Activated CD4-positive, alpha-beta T cell treated with anti-CD3 and anti-CD28 coated beads, Interleukin-10, Interleukin-2, amounts not matched to agents 100 ng/mL and 50 ng/mL, durations not matched to agents 16 hours and 8 hours (primary cell): ENCODE data around the gene ARHGEF28.

ENCODE experiments used
- DNase-seq: peaks from one replicate; pipeline ENCODE4 v3.0.0-alpha.2; 2020

Gene ARHGEF28

DNA sequence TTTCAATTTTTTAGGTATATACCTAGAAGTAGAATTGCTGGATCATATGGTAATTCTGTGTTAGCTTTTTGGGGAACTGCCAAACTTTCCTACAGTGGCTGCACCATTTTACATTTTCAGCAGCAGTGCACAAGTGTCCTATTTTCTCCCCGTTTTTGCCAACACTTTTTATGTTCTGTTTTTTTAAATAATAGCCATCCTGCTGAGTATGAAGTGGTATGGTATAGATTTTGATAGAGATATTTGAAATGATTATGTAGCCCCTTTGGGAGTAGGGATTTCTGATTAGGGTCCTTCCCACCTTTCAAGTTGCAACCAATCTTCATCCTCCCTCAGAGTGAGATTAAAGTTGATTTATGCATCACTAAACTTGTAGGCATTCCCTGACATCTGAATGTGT, 76.5 kb downstream of the ARHGEF28 start:
- DNase-seq = no peak

DNA sequence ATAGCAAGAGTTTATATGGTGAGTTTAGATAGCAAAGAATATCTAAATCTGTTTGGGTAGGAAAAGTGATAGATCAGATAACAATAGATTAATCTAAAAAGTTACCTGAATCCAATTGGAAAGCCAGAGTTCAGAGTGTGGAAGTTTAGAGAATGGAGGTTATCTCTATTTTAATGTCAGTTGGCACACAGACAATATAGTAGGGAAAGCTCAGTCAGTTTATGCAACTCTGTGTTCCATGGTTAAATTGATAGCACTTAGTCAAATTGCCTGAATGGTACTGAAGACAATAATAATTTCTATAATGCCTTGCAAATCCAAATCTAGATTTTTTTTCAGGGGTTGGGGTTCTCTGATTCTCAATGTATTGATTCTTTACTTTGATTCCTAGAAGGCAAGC, 77.0 kb downstream of the ARHGEF28 start:
- no peak for DNase-seq

DNA sequence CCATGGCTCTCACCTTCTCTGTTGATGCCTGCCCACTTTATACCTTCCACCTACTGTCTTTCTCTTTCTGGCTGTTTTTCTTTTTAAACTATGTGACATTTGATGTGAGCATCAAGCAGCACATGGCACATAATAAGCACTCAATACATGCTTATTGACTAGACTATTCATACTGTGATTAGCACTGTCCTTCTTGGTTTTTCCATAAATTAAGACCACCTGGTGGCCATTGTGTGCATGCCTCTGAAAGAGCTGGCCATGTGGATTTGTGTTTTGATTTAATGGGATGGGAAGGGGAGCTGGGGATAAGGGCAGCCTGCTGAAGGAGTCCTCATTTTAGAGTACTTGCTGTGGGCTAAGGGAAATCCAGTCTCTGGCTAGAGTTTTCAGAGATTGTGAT, 79.4 kb downstream of the ARHGEF28 start:
- DNase-seq = no peak

DNA sequence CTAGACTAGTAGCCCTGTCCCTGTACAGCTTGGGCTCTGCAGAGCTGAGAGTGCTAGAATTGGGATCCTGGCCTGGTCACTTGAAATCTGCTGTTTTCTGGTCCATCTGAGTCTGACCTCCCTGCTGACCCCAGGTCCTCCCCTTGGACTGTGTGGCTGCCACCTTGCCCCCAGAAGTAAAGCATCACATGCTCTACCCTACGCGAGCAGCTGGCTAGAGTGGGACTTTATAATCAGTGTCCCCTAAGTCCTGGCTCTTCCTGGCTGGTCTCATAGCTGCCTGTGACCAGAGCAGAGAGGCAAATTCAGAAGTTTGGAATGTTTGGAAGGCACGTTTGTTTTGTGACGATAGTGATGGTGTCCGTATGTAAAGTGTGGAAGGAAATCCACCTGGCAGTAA, 81.0 kb downstream of the ARHGEF28 start:
- DNase-seq = no peak

DNA sequence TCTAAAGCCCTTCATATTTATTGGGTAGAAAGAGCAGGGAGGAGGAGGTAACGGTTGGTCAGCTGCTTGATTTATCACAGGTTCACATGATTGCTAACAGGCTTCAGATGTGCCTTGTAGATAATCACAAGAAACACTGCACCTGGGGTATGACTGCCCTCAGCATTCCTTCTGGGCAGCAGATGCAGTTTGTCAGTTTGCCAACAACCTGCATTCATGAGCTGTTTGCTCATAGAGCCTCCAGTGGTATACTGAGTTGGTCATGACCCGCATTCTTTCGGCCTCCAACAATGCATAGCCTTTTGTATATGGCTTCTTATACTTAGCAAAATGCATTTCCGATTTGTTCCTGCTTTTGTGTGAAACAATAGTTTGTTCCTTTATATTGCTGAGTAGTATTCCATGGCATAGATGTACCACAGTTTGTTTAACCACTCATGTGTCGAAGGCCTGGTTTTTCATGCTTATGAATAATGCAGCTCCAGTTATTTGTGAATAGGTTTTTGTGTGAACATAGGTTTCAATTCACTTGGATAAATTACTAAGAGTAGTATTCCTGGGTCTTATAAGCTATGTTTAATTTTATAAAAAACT, 83.6 kb downstream of the ARHGEF28 start:
- no peak for DNase-seq

DNA sequence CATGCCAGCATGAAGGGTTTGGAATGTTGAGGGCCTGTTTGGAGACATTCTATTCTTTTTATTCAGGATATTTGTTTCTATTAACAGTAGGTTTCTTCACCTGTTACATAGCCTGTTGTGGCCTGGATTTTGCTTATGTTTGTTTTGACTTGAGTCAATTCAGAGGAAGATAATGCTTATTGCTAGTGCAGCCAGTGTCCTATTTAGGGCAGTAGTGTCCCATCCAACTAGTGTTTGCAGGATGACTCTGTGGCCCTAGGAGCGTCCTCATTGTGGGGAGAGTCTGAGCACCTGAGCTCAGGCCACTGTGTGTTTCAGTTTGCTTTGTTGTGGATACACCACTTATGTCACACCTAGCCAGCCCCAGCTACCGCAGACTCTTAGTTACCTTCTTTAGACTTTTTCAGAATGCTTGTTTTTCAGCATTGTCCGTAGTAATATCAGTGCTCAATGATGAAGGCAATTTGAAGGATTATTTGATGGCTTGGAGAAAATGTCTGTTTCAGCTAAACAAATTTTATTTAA, 90.3 kb downstream of the ARHGEF28 start:
- DNase-seq = no peak

DNA sequence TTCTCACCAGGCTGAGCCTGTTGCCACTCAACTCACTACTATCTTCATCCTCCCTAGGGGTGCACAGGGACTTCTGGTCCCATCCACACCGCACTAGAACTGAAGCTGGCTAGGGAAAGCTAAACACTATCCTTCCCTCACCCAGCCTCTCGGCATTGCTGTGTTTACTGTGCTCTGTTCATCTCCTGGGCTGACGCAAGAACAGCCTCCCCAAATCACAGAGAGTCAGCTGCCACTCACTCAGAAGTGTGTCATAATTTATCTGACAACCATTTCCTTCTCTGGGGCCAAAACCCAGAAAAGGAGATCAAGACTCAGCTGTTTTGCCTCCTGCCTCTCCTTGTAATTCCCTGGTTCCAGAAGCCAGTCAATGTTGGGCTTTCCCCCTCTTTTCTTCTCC, 92.8 kb downstream of the ARHGEF28 start:
- DNase-seq = no peak

DNA sequence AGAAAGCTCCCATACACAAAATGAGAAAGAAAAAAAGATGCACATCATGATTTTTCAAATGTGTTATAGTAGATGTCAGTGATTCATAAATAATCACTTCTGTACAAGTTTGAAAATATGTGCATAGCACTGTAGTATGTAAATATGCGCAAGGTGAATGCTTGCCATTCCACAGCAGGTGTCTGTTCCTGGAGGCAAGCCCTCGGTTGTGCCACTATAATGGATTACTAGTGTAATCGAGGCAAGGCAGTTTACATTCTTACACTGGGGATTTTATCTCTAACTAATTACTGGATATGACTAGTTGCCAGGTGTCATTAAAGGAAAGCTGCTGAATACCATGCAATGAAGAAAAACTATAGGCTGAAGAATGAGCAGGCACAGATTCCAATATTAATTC, 93.6 kb downstream of the ARHGEF28 start:
- DNase-seq = no peak

DNA sequence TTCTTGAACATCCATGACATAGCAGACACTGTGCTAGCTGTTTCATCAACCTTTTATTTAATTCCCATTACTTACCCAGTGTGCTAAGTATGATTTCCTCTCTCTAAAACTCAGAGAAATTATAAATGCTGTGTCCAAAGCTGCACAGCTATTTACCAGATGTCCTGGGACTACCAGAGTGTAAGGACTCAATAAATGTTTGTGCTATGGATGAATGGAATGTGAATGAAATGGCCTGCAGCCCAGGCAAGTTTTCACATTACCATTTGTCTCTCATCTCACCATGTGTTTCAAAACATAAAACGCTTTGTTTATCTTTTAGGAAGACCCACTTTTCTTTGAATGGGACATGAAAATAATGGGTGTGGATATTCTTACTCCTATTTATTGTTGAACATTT, 96.2 kb downstream of the ARHGEF28 start:
- no peak for DNase-seq

DNA sequence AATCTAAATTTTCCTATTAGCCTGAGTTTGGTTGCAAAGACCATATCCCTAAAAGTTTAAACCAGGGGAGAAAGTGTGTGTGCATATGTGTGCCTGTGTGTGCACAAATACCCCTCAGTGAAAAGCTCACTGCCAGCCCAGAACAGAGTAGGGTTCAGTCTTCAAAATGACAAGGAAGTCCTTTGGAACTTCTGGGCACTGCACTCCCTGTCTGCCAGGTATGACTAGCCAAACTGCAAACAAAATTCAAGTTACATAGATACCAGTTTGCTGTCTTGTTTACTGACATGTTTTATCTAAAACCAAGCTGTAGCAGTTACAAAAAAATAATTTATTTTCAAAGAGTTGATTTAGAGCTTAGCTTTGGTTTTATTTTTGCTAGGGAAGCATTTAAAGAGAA, 100.1 kb downstream of the ARHGEF28 start:
- DNase-seq = no peak

DNA sequence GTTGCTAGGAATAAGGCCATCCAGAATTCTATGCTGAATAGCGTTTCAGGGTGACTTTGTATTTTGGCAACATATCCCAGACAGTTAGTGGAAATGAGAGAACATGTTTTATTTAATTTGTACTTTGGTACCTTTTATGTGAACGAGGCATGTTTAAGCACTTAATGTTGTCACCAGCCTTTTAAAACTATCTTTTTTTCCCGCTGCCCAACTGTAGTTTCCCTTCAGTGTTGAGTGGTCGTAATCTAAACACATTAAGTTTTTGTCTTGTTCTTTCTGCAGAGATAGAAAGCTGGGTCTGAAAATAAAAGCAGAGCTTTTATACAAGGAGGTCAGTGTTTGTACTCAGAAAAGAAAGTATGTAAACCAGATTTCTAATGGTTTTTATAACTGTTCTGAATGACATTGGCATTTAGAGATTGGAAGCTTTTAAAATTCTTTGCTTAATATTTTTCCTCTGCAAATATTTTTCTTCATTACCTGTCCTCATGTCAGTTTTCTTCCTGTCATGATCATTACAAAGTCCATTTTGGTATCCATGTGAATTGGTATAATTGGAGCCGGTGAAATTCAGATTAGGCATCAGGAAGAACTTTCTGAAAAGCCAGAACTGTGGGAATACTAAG, 100.7 kb downstream of the ARHGEF28 start:
- no peak for DNase-seq

DNA sequence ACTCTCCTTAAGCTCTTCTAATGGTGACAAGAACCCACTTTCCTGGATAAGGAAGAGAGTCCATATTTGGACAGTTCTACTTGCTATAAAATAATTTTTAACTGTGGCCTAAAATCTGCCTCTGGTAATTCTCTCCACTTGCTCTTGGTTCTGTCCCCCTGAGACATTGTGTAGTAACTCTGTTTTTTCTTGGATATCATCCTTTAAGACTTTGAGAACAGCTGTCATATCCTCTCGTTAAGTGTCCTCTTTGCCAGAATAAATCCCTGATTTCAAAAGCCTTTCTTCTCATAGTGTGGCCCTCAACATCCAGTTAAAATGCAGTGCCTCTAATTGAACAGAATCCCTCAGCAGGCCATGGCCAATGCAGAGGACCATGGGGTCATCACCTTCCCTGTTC, 101.5 kb downstream of the ARHGEF28 start:
- no peak for DNase-seq

DNA sequence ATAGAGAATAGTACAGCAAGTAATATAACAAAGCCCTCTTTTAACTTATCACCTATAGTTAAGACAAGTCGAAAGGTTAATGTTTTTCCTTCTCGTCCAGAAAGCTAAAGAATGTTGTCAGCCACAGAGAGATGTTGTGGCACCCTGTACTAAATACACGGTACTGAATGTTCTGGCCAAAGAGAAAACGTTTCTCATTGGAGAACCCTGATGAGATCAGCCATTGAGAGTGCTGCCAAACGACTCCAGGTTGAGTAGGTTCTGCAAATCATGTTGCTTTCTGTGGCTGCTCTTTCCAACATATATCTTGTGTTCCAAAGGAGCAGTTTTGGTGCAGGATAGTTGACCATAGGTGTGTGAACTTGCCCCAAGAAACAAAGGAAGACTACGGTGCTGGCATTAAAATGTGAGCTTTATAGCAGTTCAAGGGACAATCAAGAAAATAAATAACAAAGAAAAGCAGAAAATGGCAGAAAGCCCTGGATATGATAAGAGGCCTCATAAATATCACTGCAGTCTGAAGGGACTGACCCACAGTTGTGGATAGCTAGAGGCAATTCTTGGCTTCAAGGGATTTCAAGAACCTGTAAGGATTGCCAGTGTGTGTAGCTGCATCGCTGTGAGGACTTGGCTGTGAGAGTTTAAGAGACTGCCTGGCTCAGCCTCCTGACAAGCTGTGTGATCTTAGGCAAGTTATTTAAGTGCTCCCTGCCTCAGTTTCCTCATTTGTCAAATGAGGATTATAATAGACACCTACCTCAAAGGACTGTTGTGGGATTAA, 102.7 kb downstream of the ARHGEF28 start:
- DNase-seq = no peak

DNA sequence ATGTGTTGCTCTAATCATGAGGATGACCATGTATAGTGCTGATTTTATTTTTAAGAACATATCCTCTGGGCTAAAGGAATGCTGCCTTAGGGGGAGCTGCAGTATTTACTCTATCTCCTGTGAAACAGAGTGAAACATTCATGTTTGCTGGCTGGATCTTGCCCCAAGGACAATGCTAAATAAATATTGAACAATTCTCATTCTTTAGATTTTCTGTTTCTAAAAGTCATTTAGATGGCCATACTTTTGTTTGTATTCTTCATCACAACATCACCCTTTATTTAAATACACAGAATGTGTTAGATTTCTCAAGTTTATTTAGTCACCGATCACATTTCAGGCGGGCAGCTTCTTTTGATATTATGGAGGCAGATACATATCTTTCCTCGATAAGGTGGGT, 103.3 kb downstream of the ARHGEF28 start:
- DNase-seq = no peak

DNA sequence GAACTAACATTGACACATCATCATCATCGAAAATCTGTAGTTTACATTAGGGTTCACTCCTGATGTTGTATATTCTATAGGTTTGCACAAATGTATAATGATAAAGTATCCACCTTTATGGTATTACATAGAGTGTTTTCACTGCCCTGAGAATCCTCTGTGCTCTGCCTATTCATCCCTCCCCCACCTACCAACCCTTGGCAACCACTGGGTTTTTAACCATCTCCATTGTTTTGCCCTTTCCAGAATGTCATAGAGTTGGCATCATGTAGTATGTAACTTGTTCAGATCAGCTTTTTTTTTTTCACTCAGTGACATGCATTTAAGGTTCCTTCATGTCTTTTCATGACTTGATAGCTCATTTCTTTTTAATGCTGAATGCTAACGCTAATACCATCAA, 106.0 kb downstream of the ARHGEF28 start:
- no peak for DNase-seq

DNA sequence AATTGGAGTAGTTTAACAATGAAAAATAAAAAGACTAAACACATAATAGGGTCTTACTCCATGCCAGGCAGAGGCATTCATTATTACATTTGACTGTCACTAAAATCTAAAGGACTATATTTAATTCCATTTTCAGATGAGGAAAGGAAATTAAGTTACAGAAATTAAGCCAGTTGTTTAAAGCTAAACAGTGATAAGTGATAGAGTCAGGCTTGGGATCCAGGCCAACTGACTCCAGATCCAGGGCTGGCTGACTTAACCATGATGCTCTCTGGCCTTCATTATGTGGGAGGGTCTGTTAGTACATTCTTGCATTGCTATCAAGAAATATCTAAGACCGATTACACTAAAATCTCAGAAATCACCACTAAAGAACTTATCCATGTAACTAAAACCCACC, 107.2 kb downstream of the ARHGEF28 start:
- no peak for DNase-seq

DNA sequence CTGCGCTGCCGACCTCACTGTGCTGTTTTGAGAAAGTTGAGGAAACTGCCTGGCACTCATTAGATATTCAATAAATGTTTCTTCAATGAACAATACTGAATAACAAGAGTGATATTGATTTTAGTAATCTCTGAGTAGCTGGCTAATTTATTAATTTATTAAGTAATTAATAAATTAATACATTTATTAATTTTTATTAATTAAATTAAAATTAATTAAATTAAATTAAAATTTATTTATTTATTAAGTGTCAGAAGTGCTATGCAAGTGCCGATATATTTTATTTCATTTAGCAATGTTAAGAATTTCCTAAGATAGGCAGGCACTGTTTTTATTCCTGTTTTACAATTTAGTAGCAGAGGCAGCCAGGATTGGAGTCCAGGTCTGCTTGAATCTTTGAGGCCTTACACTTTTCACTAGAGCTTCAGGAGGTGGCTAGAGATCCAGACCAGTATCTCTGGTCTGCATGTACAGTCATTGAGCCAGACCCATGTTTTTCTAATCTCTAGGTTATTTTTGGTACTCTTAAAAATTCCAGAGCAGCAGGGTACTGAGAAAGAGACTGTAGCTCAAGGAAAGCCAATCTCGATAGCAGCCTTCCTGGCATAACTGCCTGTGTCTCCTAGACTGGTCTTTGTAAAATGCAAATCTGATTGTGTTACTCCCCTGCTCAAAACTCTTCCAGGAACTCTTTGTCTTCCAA, 109.2 kb downstream of the ARHGEF28 start:
- DNase-seq = no peak

DNA sequence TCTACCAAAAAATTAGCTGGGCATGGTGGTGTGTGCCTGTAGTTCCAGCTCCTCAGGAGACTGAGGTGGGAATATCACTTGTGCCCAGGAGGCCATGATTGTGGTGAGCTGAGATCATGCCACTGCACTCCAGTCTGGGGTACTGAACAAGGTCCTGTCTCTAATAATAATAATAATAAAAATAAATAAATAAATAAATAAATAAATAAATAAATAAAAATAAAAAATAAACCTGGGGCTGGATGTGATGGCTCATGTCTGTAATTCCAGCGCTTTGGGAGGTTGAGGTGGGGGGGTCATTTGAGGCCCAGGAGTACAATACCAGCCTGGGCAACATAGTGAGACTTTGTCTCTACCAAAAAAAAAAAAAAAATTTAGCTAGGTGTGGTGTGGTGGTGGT, 113.7 kb downstream of the ARHGEF28 start:
- DNase-seq = no peak

DNA sequence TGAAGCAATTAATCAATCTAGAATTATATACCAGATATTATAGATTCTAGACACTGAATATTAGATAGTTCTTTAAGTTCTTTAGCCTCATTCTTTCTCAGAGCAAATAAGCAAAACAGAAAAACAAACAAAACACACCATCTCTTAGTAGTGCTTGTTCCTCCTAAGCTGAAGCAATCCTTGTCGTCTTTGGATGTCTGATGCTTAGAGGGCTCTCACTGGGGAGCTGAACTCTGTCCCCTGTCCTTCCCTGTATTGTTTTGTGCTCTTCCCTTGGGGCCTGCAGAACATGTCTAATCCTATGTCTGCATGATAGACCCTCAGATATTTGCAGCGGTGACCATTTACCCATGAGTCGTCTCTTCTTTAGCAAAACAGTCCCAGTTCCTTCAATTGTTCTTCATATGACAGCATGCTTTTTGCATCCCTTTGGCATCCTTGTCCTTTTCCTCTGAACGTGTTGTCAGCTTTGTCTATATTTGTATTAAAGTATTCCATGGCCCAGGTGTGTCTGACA, 114.3 kb downstream of the ARHGEF28 start:
- no peak for DNase-seq

DNA sequence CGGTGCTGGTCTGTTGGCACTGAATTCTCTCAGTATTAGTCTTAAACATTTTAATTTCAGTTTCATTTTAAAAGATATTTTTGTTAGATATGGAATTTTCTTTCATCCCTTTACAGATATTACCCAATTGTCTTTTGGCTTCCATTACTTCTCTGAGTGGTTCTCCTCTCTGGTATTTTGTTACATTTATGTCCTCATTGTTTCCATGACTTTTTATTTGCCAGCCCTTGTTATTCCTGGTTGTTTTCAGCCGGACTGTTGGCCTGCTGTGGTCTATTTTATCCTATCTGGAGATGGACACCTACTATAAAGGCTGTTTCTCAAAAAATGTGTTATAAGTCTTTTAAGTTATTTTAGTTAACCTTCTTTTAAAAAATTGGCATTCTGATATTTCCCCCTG, 117.2 kb downstream of the ARHGEF28 start:
- DNase-seq = no peak

DNA sequence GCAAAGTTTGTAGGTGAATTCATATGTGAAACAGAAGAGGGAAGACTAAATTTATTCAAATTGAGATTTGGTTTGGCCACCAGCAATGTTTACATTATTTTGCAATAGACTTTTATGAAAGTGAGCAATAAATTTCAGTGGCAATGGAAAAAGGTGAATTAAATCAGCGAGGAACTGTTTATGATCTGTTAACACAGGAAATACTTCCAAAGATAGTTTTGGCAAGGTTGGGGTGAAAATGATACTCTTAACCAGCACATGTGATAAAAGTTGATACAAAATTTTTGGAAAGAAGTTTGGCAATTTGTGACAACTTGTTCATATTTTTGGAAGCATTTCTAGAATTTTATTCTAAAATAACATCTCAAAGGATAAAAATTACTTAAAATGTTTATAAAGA, 119.8 kb downstream of the ARHGEF28 start:
- no peak for DNase-seq

DNA sequence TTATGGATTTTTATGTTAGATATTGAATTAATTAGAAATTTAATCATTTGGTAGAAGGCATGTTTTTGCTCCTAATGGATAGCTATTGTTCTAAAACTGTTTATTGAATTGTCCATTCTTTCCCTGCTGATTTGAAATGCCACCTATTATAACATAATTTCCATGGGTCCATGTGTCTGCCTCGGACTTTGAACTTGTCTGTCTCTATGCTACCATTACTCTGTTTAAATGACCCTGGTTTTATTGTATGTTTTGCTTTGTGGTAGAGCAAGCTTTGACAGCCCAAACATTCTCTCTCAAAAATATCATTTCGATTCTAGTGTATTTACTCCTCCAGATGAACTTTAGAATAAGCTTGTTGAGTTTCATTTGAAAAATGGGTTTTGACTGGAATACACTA, 120.6 kb downstream of the ARHGEF28 start:
- DNase-seq = no peak

DNA sequence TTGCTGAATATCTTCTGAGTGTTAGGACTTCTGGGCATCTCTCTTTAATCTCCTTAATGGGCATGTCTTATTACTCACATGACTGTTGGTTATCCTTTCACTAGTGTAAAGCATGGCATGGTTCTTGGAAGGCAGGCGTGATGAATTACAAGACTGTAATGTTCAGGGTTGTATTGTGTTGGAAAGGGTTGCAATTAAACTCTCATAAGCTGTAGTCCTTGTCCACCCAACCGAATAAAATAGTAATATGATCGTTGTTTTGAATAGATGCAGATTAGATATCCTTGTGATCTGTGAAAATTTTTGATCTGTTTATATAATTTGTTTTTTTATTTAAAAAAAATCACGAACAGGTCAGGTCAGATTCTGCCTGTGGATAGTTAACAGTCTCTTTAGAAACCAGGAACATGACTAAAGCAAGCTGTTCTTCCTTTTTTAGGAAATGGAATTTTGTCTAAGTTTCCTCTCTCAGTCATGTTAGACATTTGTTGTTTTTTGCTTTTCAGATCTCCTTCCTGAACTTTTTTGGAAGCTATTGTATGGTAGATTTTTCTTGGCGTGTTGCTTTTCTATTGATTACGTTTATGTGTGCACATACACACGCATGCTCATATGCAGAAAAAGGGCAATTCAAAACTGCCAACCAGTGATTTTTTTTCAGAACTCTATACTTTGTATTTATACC, 121.8 kb downstream of the ARHGEF28 start:
- DNase-seq = no peak
